H9 (cell line): ENCODE data around the gene PAX8. TPM values are rescaled to one million over a fixed set of nuclear protein-coding genes. Genes with fewer than 3 reads are reported as not detected.

ENCODE experiments used
- DNase-seq: peaks from one replicate; pipeline ENCODE4 v3.0.0-alpha.2; 2017
- H2AFZ ChIP-seq: one replicate; pipeline ENCODE4 v1.6.1; 2013; ENCODE audit warnings: mild to moderate bottlenecking, low read length, control low read depth, moderate library complexity
- H2AK5ac ChIP-seq: 2 replicates; pipeline ENCODE4 v1.6.1; 2013; ENCODE audit warnings: low read length, control low read depth, mixed read lengths; ENCODE audit not compliant: insufficient read length
- H2BK120ac ChIP-seq: one replicate; pipeline ENCODE4 v1.6.1; 2013; ENCODE audit warnings: low read depth, mild to moderate bottlenecking, low read length, control low read depth, inconsistent platforms; ENCODE audit not compliant: poor library complexity, severe bottlenecking
- H2BK12ac ChIP-seq: 2 replicates; pipeline ENCODE4 v1.6.1; 2013; ENCODE audit warnings: low read length, control low read depth, mixed read lengths, low read depth; ENCODE audit not compliant: insufficient read length
- H2BK15ac ChIP-seq: 2 replicates; pipeline ENCODE4 v1.6.1; 2013; ENCODE audit warnings: low read depth, low read length, control low read depth
- H2BK20ac ChIP-seq: one replicate; pipeline ENCODE4 v1.6.1; 2013; ENCODE audit warnings: low read depth, mild to moderate bottlenecking, low read length, control low read depth, inconsistent platforms; ENCODE audit not compliant: poor library complexity, severe bottlenecking
- H2BK5ac ChIP-seq: 2 replicates; pipeline ENCODE4 v1.6.1; 2013; ENCODE audit warnings: low read length, control low read depth, mixed read lengths; ENCODE audit not compliant: insufficient read length
- H3K14ac ChIP-seq: 2 replicates; pipeline ENCODE4 v1.6.1; 2013; ENCODE audit warnings: low read length, control low read depth; ENCODE audit not compliant: insufficient read depth
- H3K18ac ChIP-seq: 2 replicates; pipeline ENCODE4 v1.6.1; 2013; ENCODE audit warnings: low read depth, mild to moderate bottlenecking, mixed read lengths, low read length, control low read depth; ENCODE audit not compliant: insufficient read length
- H3K23ac ChIP-seq: 2 replicates; pipeline ENCODE4 v1.6.1; 2013; ENCODE audit warnings: low read length, control low read depth, mixed read lengths, low read depth; ENCODE audit not compliant: insufficient read length
- H3K23me2 ChIP-seq: 2 replicates; pipeline ENCODE4 v1.6.1; 2013; ENCODE audit warnings: low read depth, mild to moderate bottlenecking, mixed read lengths, low read length, control low read depth; ENCODE audit not compliant: insufficient read length, poor library complexity, severe bottlenecking
- H3K27ac ChIP-seq: 2 replicates; pipeline ENCODE4 v1.5.1; 2013; ENCODE audit warnings: low read length, control low read depth, mixed read lengths, low read depth; ENCODE audit not compliant: insufficient read length
- H3K27me3 ChIP-seq: 2 replicates; pipeline ENCODE4 v1.6.1; 2013; ENCODE audit warnings: low read length, control low read depth, inconsistent platforms; ENCODE audit not compliant: insufficient read depth
- H3K4ac ChIP-seq: 2 replicates; pipeline ENCODE4 v1.6.1; 2013; ENCODE audit warnings: low read depth, mild to moderate bottlenecking, control low read depth, inconsistent platforms, low read length, moderate library complexity
- H3K4me1 ChIP-seq: 2 replicates; pipeline ENCODE4 v1.6.1; 2013; ENCODE audit warnings: low read length, control low read depth, inconsistent platforms; ENCODE audit not compliant: insufficient read depth
- H3K4me2 ChIP-seq: 2 replicates; pipeline ENCODE4 v1.6.1; 2013; ENCODE audit warnings: low read length, control low read depth, mixed read lengths; ENCODE audit not compliant: insufficient read length, insufficient read depth
- H3K56ac ChIP-seq: 2 replicates; pipeline ENCODE4 v1.6.1; 2013; ENCODE audit warnings: low read depth, mild to moderate bottlenecking, mixed read lengths, low read length, control low read depth; ENCODE audit not compliant: insufficient read length
- H3K79me1 ChIP-seq: 2 replicates; pipeline ENCODE4 v1.6.1; 2013; ENCODE audit warnings: low read depth, mild to moderate bottlenecking, moderate library complexity, low read length, control low read depth, inconsistent platforms; ENCODE audit not compliant: insufficient read depth, poor library complexity, severe bottlenecking
- H3K79me2 ChIP-seq: 2 replicates; pipeline ENCODE4 v1.6.1; 2013; ENCODE audit warnings: low read length, control low read depth, inconsistent platforms; ENCODE audit not compliant: insufficient read depth
- H3K9ac ChIP-seq: 2 replicates; pipeline ENCODE4 v1.6.1; 2013; ENCODE audit warnings: low read length, control low read depth, mixed read lengths; ENCODE audit not compliant: insufficient read length; ENCODE audit errors: extremely low read depth
- H3K9me3 ChIP-seq: one replicate; pipeline ENCODE4 v1.6.1; 2013; ENCODE audit warnings: low read depth, low read length, inconsistent platforms; ENCODE audit not compliant: control insufficient read depth
- H3T11ph ChIP-seq: one replicate; pipeline ENCODE4 v1.6.1; 2013; ENCODE audit warnings: mild to moderate bottlenecking, low read length, control low read depth, inconsistent platforms
- H4K20me1 ChIP-seq: one replicate; pipeline ENCODE4 v1.6.1; 2013; ENCODE audit not compliant: control insufficient read depth, insufficient read length, insufficient read depth
- H4K5ac ChIP-seq: 2 replicates; pipeline ENCODE4 v1.6.1; 2013; ENCODE audit warnings: low read depth, mild to moderate bottlenecking, mixed read lengths, low read length, control low read depth; ENCODE audit not compliant: insufficient read length
- H4K8ac ChIP-seq: replicated peaks from 2 replicates; pipeline ENCODE4 v1.6.1; 2013; ENCODE audit warnings: low read length, control low read depth, mixed read lengths, low read depth; ENCODE audit not compliant: insufficient read length
- H4K91ac ChIP-seq: 2 replicates; pipeline ENCODE4 v1.6.1; 2013; ENCODE audit warnings: low read depth, mild to moderate bottlenecking, moderate library complexity, mixed read lengths, low read length, control low read depth; ENCODE audit not compliant: insufficient read length
- H3K27ac Mint-ChIP-seq, 3 experiments: 2 replicates in 2 of 3; 3 replicates in 1 of 3; pipeline ENCODE4 v1.8.0; 2020 to 2021; ENCODE audit warnings: mixed read lengths in 3 of 3, mild to moderate bottlenecking in 1 of 3, moderate library complexity in 1 of 3
- H3K27me3 Mint-ChIP-seq: 2 replicates; pipeline ENCODE4 v1.8.0; 2021; ENCODE audit warnings: low read depth, mild to moderate bottlenecking, moderate library complexity, mixed read lengths
- H3K36me3 Mint-ChIP-seq, 3 experiments: 2 replicates in 2 of 3; 3 replicates in 1 of 3; pipeline ENCODE4 v1.8.0; 2020 to 2021; ENCODE audit warnings: low read depth in 3 of 3, mixed read lengths in 3 of 3; ENCODE audit not compliant: insufficient read depth in 1 of 3
- H3K4me1 Mint-ChIP-seq, 2 experiments: 2 replicates each; pipeline ENCODE4 v1.8.0; 2020; ENCODE audit warnings: mixed read lengths in 2 of 2
- H3K4me3 Mint-ChIP-seq, 2 experiments: 2 replicates in 1 of 2; 3 replicates in 1 of 2; pipeline ENCODE4 v1.8.0; 2020 to 2021; ENCODE audit warnings: mild to moderate bottlenecking in 2 of 2, mixed read lengths in 2 of 2, moderate library complexity in 1 of 2
- H3K9me3 Mint-ChIP-seq, 2 experiments: 2 replicates in 1 of 2; 3 replicates in 1 of 2; pipeline ENCODE4 v1.8.0; 2020; ENCODE audit warnings: mild to moderate bottlenecking in 2 of 2, mixed read lengths in 2 of 2, moderate library complexity in 1 of 2
- CTCF ChIP-seq: fragments of 200-600 bp; sonication (generic); conservative IDR thresholded peaks from 3 replicates; pipeline ENCODE4 v1.8.0; 2021; ENCODE audit warnings: antibody characterized with exemption, mild to moderate bottlenecking
- WGBS: extraction: QIAGEN DNeasy Blood & Tissue Kit; methylation state at CpG from one replicate; pipeline ENCODE4 v1.1.7; 2013; ENCODE audit warnings: missing lambda C conversion rate, low lambda C conversion rate, mixed read lengths; ENCODE audit not compliant: insufficient read length; ENCODE audit errors: extremely low coverage; 5-methylcytosine and 5-hydroxymethylcytosine counted together
- total RNA-seq: library from RNA; stranded (reverse); gene quantifications from 2 replicates; pipeline ENCODE4 v1.2.1, GENCODE V29; 2021

The PAX8 gene
- total RNA-seq, 1 experiment from 2014 or later, result not detected

- no peaks in the 10 kb centered on the region for H3K9me3 ChIP-seq
- no peak overlapping the region for H2BK12ac ChIP-seq
- TF ChIP-seq CTCF, result no peak
- peak overlapping the region; percentile 44 for H2BK120ac ChIP-seq
- H4K91ac ChIP-seq, result no peak overlapping the region
- no peak overlapping the region for H3K4ac ChIP-seq
- Mint-ChIP-seq H3K4me3 (no peak overlapping the region), H3K36me3 (no peaks in the 10 kb centered on the region), H3K27me3 (peaks cover 83% of the 10 kb centered on the region), H3K4me1 (peaks cover 0 to 14% of the 10 kb centered on the region in 2 experiments; a peak in 3 of 4 replicates), H3K9me3 (no peaks in the 10 kb centered on the region), H3K27ac (no peak overlapping the region)
- no peak overlapping the region for H4K8ac ChIP-seq
- H2AK5ac ChIP-seq, result no peak overlapping the region
- peak; percentile 37 for DNase-seq
- H3K79me1 ChIP-seq, result no peaks in the 10 kb centered on the region
- no peak overlapping the region for H3T11ph ChIP-seq
- H3K4me1 ChIP-seq, result peaks cover 2% of the 10 kb centered on the region; the same call in 1 of the 2 replicates
- no peak overlapping the region for H3K23ac ChIP-seq
- H3K23me2 ChIP-seq, result no peaks in the 10 kb centered on the region
- no peak overlapping the region for H3K27ac ChIP-seq
- H3K9ac ChIP-seq, result no peak overlapping the region
- H4K5ac ChIP-seq, result no peak overlapping the region
- no peaks in the 10 kb centered on the region; the same call in 1 of the 2 replicates for H3K79me2 ChIP-seq
- no peak overlapping the region for H3K18ac ChIP-seq
- H3K56ac ChIP-seq, result no peak overlapping the region
- no peak overlapping the region for H3K14ac ChIP-seq
- H4K20me1 ChIP-seq, result no peaks in the 10 kb centered on the region
- H2BK5ac ChIP-seq, result no peak overlapping the region
- no peak overlapping the region for H2AFZ ChIP-seq
- no CpG with 5 or more reads among the region's 3 CpGs for WGBS
- no peak overlapping the region for H2BK20ac ChIP-seq
- no peak overlapping the region for H3K4me2 ChIP-seq
- peaks cover 22% of the 10 kb centered on the region for H3K27me3 ChIP-seq
- H2BK15ac ChIP-seq, result no peak overlapping the region
Observed at GRCh38 chr2:113283704-113284284, 5.1 kb upstream of the PAX8 start.
